NCI-H128 (cell line): ENCODE results near the gene CCDC57.

Experiments used
- DNase-seq: peaks from one replicate; lab custom pipeline; 2025; ENCODE audit not compliant: unreplicated experiment; lab: John Stamatoyannopoulos, UW

Gene CCDC57

DNA sequence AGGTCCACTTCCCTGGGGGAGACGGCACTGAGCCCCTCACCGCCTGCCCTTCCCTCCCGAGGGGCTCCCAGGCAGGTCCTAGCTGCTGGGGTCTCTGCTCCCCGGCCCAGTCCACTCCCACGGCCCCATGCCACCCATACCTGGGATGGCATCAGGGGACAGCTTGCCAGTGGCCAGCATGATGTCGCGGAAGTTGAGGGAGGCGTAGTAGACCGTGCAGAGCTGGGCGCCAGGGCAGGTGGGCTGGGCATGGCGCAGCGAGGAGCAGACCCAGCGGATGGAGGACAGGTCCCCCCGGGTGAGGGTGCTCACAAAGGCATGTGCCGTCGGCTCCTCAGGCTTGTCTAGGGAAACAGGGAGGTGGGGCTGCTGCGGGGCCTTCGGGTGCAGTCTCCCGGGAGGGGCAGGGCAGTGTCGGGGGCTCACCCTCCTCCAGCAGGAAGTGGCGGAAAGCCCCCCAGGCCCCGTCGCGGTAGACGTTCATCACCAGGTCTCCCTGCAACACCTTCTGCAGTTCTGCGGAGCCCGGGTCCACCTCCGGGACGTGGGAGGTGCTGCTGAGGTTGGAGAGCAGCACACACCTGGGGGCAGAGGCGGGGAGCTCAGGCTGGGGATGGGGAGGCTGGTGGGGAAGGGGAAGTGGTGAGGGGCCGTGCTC, 128.1 kb downstream of the CCDC57 start:
- no peak for DNase-seq

DNA sequence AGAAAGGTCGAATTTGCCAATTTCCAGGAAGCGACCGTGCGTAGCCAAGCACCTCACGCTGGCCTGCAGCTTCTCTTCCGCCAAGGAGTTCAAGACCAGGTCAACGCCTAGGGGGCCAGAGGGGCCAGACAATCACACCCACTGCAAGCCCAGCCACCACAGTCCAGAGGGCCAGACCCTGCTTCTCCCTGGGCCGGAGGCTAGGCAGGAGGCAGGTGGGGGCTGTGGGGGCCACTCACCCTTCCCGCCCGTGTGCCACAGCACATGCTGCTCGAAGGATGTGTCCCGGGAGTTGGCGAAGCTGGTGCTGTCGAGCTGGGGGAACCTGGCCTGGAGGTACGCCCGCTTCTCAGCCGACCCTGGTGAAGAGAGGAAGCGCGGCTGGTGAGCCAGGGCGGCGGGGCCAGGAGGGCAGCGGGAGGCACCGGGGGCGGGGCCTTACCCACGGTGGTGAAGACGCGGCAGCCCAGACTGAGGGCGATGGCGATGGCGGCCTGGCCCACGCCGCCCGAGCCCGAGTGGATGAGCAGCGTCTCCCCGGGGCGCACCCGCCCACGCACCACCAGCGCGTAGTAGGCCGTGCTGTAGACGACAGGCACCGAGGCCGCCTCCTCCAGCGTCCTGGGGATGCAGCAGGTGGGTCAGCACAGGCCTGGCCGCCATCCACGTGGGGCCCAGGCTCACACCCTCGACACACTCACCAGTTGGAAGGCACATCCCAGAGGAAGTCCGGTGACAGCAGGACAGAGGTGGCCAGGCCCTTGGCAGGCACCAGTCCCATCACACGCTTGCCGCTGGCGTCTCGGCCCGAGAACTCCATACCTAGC, 128.9 kb downstream of the CCDC57 start:
- no peak for DNase-seq

DNA sequence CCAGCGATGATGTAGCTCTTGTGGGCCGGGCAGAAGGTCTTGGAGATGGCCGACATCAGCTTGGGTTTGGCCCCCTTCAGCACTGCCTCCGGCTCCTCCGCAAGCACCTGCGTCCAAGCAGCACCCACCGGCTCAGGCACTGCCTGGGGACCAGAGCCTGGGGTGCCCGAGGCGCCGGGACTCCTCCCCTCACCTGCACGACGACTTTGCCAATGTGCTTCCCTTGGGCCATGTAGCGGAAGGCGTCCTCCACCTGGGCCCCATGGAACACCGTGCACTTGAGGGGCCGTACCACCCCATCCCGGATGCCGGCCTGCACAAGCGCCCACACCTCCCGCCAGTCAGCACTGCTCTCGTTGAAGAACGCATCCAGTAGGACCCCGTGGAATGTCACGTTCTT, 129.6 kb downstream of the CCDC57 start:
- DNase-seq = no peak

DNA sequence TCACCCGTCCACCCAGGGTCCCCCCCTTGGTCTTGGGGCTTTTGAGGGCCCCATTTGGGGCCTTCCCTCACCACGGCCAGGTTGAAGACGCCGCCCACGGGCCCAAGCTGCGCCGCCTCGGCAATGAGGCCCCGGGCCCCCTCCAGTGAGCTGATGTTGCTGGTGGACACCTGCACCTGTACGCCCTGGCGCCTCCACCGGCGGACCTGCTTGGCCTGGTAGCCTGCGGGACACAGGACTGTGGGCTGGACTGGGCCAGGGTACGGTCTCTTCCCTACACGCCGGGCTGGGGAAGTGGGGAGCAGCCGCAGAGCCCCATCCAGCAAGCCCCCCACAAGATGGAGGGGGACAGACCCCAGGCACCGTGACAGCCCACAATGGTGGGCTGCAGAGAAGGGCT, 130.2 kb downstream of the CCDC57 start:
- no peak for DNase-seq

DNA sequence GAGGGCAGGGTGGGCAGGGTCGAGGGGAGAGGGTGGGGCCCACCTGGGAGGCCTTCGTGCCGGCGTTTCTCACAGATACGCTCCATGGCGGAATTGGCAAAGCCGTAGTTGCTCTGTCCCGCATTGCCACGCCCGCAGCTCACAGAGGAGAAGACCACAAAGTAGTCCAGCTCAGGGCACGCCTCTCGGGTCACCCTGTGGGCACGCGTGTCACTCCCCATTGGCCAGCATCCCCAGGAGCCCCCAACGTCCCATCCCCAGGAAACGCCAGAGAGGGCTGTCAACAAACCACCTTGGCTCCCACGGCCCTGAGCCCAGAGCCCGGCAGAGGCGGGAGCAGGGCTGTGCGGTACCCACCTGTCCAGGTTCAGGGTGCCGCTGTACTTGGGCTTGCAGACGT, 130.7 kb downstream of the CCDC57 start:
- DNase-seq = no peak

DNA sequence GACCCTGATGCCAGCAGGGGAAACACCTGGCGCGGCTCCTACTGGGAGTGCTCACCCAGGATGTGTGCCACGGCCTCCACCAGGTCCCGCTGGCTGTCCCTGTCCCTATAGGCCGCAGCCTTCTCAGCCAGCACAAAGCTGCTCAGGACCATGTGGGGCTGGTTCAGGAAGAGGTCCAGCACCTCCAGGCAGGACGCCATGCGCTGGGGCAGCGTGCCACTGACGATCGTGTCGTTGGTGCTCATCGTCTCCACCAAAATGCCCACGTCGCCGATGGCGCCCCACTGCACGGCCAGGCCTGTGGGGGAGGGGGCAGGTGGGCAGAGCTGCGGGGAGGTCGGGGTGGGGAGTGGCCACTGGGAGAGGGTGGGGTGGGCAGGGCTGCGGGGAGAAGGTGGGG, 131.1 kb downstream of the CCDC57 start:
- no peak for DNase-seq

DNA sequence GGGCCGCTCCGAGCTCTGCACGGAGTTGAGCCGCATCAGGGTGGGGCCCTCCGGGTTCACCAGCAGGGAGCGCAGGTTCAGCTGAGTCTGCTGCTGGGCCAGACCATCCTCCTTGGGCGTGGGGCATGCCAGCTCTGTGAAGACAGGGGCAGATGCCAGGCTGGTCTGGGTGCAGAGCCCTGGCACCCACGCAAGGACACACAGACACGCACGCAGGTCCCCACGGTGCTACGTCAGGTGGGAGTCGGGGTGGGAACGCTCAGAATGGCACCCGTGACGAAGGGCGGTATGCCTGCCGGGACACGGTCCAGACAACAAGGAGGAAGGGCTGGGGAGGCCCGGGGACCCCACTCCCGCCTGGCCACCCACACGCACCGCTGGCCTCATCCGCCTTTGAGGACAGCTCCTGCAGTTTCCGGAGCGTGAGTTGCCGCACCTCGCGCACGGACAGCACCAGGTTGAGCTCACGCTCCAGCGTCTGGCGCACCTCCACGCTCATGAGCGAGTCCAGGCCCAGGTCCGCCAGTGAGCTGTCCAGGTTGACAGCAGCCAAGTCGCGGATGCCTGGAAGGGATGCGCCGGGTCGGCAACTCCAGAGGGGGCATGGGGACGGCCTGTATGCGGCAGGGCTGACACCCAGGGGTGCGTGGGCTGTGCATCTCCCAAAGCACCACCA, 131.7 kb downstream of the CCDC57 start:
- no peak for DNase-seq

DNA sequence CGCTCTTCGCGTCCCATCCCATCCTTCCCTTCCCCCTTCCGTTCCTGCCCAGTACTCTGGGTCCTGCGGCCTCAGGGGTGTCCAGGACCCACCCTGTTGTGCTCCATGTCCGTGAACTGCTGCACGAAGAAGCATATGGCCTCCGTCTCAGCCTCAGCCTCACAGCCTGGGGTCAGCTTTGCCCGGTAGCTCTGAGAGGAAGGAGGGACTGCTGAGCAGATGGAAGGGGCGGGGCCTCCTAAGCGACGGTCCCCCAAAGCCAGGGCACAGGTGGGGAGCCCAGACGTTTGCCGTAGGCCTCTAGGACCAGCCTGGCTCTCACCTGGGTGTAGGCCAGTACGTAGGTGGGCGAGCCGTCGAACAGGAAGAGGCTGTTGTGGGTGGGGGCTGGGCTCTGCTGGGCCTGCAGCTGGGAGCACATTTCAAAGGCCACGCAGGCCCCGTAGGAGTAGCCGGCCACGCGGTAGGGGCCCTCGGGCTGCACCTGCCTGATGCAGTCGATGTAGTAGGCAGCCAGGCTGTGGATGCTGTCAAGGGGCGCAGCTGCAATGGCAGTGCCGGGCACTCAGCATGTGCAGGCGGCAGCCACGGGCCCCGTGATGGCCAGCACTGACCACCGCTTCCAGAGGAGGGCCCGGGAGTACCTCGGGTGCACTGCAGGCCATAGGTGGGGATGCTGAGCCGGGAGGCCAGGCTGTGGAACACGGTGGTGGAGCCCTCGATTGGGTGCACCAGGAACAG, 132.4 kb downstream of the CCDC57 start:
- DNase-seq = no peak

DNA sequence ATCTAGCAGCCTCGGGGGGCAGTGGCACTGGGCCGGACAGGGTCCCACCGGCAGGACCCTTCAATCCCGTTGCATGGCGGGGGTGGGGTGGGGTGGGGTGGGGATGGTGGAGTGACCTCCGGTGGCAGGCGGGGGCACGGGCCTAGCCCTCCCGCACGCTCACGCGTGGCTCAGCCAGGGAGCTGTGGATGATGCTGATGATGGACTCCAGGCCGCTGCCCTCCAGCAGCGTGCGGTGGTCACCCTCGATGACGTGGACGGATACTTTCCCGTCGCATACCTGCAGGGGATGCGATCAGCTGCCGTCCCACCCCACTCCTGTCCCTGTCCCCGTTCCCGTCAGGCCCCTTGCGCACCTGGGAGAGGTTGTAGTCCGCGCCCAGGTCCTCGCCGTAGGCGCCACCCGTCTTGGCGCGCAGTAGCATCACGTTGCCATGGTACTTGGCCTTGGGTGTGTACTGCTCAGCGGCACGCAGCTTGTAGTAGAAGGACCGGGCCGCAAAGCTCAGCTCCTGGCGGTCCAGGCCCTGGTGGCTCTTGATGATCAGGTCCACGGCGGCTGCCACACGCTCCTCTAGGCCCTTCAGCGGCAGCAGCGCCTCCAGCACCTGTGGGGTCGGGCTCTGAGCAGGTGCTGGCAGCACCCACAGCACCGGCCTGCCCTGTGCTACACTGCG, 133.5 kb downstream of the CCDC57 start:
- no peak for DNase-seq

DNA sequence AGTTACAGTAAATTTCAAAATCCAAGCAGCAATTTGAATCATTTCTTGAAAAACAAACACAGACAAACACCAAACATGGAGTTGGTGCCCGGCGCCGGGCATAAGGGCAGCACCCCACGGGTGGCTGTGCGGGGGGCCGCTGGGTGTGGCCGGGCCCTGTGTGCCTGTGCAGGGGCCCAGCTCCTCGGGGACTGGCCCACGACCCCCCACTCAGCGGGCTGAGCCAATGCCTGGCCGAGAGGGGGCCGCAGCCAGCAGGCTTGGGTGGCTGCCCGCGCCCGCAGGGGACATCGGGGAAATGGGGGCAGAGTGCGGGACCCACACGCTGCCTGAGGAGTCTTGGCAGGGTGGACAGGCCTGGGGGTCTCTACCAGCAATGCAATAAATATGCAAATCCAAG, 134.2 kb downstream of the CCDC57 start:
- DNase-seq = no peak

DNA sequence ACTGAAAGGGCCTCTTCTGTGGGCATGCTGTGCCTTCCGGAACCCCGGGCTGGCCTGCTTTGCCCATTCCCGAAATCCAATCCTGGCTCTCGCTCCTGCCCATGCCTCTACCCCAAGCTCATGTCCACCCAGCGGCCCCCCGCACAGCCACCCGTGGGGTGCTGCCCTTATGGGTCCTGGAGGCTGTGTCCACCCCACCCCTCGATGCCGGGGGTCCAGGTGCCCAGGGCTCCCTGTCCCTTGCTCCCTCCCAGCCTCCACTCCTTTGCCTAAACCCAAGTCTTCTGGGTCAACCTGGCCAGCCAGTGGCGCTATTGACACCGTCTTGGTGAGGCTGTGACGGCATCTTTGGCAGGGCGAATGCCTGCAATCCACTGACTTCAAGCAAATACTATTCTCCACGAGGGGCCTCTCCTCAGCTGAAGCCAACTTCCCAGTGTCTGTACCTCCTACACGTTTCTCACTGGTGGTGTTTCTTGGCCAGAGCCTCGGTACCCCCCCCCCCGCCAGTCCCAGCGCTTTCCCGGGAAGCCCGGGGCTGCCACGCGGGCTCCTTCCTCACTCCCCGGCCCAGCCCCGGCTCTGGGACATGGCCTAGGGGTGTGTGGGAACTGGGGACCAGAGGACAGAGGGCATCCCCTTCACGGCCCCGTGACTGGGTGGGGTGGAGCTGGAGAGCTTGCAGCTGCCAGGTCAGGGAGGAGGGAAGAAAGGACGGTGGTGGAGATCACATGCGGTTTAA, 134.9 kb downstream of the CCDC57 start:
- no peak for DNase-seq

DNA sequence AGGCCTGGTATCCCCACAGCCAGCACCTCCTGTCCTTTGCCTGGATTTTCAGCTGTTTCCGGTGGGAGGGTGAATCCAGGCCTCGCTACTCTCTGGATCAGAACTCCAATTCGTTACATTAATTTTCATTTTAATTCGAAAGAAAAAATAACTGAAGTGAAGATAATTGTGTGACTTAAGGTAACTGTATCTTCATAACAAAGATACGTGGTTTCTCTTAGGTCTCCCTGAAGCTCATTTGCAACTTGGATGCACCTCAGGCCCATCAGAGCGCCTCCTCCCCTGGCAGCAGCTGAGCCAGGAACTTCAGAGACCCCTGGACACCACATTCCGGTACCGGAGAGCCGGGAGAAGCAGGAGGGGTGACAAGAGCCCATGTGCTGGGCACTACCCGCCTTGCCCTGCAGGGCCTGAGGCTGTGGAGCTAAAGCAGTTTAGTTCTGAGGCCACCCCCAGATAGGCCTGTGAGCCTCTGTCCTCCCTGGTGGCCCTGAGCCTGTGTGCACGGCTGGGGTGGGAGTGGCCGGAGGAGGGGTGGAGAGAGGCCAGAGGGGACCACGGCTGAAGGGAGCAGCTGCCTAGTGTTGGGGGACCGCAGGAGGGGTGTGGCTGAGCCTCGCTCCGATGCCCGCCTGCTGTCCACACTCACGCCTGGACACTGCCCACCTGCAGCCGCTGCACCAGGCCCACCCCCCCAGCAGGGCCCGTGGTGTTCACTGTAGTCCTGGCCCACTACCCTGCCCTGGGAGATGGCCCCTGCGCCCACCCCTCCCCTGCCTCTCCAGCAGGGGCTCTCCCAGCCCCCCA, 135.7 kb downstream of the CCDC57 start:
- DNase-seq = no peak

DNA sequence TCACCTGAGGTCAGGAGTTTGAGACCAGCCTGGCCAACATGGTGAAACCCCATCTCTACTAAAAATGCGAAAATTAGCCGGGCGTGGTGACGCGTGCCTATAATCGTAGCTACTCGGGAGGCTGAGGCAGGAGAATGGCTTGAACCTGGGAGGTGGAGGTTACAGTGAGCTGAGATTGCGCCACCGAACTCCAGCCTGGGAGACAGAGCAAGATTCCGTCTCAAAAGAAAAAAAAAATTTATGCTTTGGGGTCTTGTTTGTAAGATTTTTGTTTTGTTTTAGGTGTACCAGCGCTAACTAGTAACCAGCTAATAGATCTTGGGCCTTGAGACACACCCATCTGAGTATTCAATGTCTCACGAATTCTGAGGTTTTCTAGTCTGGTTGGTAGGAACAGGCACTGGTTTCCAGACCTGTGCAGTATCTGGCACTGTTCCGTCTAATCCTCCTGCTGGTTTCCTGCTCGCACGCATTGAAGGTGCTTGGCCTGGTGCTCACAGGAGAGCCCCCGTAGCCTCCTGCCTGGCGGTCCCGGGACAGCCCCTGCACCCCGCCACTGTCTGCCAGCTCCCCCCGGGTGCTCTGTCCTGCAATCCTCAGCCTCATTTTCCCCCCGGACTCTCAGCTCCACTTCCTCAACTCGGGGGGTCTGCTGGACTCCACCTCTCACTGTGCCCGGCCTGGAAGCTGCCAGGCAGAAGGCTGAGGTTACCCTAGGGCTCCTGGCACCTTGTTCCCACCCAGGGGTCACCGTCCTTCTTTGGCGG, 136.4 kb downstream of the CCDC57 start:
- DNase-seq = no peak

DNA sequence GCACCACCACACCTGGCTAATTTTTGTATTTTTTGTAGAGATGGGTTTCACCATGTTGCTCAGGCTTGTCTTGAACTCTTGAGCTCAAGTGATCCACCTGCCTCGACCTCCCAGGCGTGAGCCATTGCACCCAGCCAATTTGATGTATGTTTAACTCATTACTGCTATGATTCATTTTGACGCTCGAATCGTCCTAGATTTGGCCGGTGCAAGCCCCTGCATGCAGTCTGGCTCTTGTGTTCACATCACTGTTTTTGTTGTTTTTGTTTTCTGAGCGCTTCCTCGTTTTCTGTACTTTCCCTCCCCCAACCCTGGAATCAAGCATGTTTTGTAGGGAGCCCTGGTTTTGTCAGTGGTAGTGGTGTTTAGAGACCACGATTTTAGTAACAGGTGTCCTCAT, 139.2 kb downstream of the CCDC57 start:
- no peak for DNase-seq

DNA sequence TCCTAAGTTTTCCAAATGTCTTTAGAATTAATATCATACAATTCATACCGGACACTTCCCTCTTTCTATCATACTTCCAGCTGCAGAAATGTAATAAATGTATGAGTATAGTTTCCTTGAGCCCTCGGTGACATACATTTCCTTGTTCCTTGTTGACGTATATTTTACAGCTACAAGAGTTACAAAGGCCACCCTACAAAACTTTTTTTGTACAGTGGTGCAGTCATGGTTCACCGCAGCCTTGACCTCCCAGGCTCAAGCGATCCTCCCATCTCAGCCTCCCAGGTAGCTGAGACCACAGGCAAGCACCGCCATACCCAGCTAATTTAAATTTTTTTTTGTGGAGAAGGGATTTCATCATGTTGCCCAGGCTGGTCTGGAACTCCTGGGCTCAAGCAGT, 139.8 kb downstream of the CCDC57 start:
- no peak for DNase-seq

DNA sequence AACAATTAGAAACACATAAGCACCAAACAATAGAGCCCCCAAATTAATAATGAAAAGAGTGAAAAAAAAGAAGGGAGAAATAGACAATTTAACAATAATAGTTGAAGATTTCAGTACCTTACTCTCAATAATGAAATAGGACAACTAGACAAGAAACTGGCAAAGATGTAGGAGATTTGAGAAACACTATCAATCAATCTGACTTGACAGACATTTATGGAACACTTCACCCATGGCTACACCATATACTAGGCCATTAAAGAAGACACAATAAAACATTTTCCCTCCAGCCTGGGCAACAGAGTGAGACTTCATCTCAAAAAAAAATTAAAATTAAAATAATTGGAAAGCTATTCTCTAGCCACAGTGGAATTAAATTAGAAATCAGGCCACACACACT, 142.0 kb downstream of the CCDC57 start:
- no peak for DNase-seq

DNA sequence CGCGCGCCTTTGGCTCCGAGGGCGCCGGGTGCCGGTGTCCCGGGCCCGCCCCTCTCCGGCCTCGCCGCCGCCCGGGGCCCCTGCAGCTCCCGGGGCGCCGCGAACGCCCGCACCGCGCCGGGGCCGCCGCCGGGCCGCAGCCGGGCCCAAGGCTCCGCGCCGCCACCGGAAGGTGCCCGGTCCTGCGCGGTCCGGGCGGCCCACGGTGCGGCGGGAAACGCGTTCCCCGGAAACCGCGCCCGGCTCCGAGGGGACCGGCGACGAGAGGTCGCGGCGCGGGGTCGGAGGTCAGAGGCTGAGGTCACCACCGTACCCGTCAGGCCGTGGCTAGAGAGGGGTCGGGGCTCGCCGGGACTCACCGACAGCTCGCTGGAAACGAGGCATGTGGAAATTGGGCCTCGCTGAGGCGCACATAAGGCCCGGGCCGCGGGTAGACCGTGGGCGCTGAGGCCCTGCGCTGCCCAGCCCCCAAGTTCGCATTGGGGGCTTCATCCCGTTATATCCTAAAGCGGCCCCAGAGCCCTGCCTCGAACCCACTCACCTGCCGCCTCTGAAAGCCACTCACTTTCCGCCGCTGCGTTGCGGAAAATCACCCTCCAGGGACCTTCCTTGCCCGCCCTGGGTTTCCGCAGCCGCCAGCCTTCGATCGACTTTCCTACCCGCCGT, 146.9 kb downstream of the CCDC57 start, which contains the start of gene DUS1L:
TSS of gene DUS1L (minus strand) at position 167 of the 666 bp plus-strand sequence. CDS start 745 bp downstream, outside the sequence.
- DNase-seq = no peak

DNA sequence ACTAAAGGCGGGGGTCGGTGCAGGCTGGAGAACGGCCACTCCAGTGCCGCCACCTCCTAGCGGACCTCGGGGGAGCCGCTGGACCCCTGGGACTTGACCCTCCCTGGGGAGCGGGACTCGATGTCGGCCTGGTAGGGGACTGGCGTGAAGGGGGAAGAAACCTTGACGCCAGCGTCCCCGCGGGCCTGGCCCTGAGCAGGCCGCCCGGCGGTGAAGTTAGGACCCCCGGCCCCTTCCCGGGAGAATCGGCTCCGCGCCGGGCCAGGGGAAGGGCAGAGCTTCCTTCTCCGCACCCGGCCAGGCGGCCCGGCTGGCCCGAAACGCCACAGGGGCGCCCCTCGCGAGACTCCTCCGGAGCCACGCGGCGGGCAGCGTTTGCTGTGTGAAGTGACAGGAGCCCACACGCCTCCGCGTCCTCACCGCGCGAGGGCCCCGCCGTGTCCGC, 147.4 kb downstream of the CCDC57 start:
- no peak for DNase-seq
